Astrocyte of the cerebellum (primary cell): ENCODE data around the gene UNC45A.

ENCODE experiments used
- DNase-seq: peaks from one replicate; pipeline ENCODE4 v3.0.0-alpha.2; 2011; ENCODE audit warnings: low read depth
- H3K4me3 ChIP-seq: 2 replicates; pipeline ENCODE4 v1.5.1; 2011; ENCODE audit warnings: mild to moderate bottlenecking, low read depth, low read length, moderate library complexity
- in situ Hi-C: cut with HindIII; loops from 2 replicates; pipeline ENCODE4 v1.10.0; 2017; ENCODE audit warnings: low sequenced_read_pairs
- TF ChIP-seq, protein P1 (sequence below): IDR thresholded peaks from 2 replicates; pipeline ENCODE4 v1.5.1; 2012; ENCODE audit warnings: low read length, low read depth, moderate library complexity, mild to moderate bottlenecking; ENCODE audit errors: missing control alignments

UNC45A gene

DNA sequence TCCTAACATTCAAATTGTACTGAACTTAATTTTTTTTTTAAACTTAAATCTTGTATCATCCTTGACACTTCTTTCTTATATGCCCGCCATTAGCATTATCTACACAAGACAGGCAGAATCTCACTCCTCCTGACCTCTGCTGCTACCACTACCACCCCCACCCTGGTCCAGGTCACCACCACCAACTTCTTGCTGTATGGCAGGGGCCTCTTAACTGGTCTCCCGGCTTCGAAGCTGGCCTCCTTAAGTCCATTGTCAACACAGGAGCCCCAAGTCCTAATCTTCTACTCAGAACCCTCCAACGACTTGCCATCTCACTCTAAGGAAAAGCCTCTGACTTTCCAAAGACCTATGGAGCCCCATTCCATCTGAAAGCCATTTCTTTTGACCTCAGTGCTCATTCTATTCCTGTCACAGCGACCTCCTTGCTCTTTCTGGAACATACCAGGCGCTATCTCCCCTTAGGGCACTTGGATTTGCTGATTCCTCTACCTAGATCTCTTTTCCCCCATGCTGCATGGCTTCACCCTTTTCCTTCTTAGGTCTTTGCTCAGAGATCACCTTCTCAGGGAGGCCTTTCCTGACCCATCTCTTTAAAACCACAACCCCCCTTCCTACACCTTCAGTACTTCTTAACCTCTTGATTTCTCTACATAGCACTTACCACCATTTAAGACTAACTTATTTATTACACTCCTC is 56.7 kb downstream of the UNC45A start:
- no peak overlapping the region for H3K4me3 ChIP-seq
- in situ Hi-C loops = no loop called here
- TF ChIP-seq, protein P1, sequence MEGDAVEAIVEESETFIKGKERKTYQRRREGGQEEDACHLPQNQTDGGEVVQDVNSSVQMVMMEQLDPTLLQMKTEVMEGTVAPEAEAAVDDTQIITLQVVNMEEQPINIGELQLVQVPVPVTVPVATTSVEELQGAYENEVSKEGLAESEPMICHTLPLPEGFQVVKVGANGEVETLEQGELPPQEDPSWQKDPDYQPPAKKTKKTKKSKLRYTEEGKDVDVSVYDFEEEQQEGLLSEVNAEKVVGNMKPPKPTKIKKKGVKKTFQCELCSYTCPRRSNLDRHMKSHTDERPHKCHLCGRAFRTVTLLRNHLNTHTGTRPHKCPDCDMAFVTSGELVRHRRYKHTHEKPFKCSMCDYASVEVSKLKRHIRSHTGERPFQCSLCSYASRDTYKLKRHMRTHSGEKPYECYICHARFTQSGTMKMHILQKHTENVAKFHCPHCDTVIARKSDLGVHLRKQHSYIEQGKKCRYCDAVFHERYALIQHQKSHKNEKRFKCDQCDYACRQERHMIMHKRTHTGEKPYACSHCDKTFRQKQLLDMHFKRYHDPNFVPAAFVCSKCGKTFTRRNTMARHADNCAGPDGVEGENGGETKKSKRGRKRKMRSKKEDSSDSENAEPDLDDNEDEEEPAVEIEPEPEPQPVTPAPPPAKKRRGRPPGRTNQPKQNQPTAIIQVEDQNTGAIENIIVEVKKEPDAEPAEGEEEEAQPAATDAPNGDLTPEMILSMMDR = no peak
- no peak for DNase-seq

GRCh38 chr15:90994059-90994416 is 59.0 kb downstream of the UNC45A start:
- in situ Hi-C loops = no loop called here
- peak overlapping the region; percentile 79 for H3K4me3 ChIP-seq
- DNase-seq = no peak
- TF ChIP-seq, protein P1 = no peak

DNA sequence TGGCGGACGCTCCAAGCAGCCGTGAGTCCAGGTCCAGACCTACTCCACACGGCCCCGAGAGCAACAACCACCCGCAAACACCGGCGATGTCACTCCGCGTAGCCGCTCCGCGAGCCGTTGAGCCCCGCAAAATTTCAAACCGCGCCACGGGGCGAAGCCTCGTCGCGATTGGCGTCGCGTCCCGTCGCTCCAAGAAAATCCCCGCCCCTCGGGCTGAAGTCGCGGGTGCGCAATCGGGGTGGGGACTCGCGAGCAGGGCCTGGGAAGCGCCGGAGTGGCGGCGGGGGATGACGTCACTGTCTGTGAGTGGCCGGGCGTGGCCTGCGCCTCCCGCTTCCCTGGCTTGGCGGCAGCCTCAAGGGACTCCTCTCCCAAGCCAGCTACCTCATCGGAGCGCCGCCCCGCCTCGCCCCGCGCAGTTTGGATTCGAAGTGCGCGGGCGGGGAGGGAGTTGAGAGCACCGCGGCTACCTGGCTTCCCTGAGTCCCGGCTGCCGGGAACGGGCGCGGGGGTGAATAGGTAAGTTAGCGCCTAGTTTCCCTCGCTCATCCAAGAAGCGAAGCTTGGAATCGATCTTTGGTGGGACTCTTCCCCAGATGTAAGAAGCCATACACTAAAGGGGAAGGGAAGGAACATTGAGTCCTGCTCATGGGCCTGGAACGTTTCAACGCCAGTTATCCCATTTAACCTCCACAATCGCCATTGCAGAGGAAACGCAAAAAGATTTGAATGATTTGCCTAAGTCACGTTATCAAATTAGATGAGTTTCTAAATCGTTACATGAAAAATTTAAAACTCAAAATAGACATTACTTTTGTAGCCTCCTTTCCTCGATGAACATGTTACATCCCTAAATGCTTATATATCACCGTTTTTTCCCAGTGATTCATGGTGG is 59.6 kb downstream of the UNC45A start, which contains the start of gene PRC1:
Gene PRC1, minus strand, starts transcription at position 119 of the 895 bp plus-strand sequence. Its CDS starts 118 bp downstream, at position 1.
- H3K4me3 ChIP-seq = peak within 1 kb of the TSS; percentile 79
- DNase-seq = peak; percentile 88
- TF ChIP-seq, protein P1 = no peak
- in situ Hi-C loops = no loop called here

- in situ Hi-C loops = no loop called here
- no peak overlapping the region for H3K4me3 ChIP-seq
- no peak for DNase-seq
- TF ChIP-seq, protein P1 = no peak
Observed at GRCh38 chr15:90998737-90999136, 63.7 kb downstream of the UNC45A start.

DNA sequence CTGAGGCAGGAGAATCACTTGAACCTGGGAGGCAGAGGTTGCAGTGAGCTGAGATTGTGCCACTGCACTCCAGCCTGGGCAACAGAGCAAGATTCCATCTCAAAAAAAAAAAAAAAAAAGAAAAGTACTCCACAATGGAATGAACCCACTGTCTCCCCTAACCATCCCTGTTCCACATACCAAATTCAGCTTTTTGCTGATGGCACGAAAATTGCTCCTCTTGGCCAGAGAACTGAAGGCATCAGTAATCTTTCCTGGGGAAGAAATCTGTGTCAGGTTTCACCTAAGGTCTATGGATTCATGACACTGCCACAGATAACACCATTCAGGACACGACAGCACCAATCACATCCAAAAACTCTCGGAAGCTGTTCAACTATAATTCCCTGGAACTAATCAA is 66.1 kb downstream of the UNC45A start:
- in situ Hi-C loops = no loop called here
- H3K4me3 ChIP-seq = no peak overlapping the region
- DNase-seq = no peak
- TF ChIP-seq, protein P1 = no peak
